ENCODE results near the gene SPAG9.

DNA sequence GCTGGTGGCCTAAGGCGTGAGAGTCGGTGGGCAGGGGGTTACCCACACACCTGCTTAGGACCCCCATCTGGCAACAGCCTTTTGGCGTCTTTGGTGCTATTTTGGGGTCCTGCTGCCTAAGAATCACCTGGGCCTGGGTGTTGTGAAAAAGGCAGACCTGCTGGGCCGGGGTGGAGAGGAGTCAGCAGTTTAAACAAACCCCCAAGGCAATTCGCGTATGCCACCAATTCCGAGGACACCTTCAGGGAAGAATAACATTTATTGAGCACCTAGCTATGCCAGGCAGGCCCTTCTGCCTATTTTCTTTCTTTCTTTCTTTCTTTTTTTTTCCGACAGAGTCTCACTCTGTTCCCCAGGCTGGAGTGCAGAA is 200.6 kb downstream of the SPAG9 start:
- TF ChIP-seq, protein P1, sequence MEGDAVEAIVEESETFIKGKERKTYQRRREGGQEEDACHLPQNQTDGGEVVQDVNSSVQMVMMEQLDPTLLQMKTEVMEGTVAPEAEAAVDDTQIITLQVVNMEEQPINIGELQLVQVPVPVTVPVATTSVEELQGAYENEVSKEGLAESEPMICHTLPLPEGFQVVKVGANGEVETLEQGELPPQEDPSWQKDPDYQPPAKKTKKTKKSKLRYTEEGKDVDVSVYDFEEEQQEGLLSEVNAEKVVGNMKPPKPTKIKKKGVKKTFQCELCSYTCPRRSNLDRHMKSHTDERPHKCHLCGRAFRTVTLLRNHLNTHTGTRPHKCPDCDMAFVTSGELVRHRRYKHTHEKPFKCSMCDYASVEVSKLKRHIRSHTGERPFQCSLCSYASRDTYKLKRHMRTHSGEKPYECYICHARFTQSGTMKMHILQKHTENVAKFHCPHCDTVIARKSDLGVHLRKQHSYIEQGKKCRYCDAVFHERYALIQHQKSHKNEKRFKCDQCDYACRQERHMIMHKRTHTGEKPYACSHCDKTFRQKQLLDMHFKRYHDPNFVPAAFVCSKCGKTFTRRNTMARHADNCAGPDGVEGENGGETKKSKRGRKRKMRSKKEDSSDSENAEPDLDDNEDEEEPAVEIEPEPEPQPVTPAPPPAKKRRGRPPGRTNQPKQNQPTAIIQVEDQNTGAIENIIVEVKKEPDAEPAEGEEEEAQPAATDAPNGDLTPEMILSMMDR (IDR thresholded peaks at IDR 0.05 in 4 of 5, conservative IDR thresholded peaks at IDR 0.05 in 1 of 5), result no peak
- TF ChIP-seq POLR2A (IDR thresholded peaks at IDR 0.05), result no peak

All from gastrocnemius medialis (tissue), 4 donors.